H9 (cell line): ENCODE data around the gene INMT. TPM values are rescaled to one million over a fixed set of nuclear protein-coding genes. Genes with fewer than 3 reads are reported as not detected.

ENCODE experiments used
- DNase-seq: peaks from one replicate; pipeline ENCODE4 v3.0.0-alpha.2; 2017
- H2AFZ ChIP-seq: one replicate; pipeline ENCODE4 v1.6.1; 2013; ENCODE audit warnings: mild to moderate bottlenecking, low read length, control low read depth, moderate library complexity
- H2AK5ac ChIP-seq: 2 replicates; pipeline ENCODE4 v1.6.1; 2013; ENCODE audit warnings: low read length, control low read depth, mixed read lengths; ENCODE audit not compliant: insufficient read length
- H2BK120ac ChIP-seq: one replicate; pipeline ENCODE4 v1.6.1; 2013; ENCODE audit warnings: low read depth, mild to moderate bottlenecking, low read length, control low read depth, inconsistent platforms; ENCODE audit not compliant: poor library complexity, severe bottlenecking
- H2BK12ac ChIP-seq: 2 replicates; pipeline ENCODE4 v1.6.1; 2013; ENCODE audit warnings: low read length, control low read depth, mixed read lengths, low read depth; ENCODE audit not compliant: insufficient read length
- H2BK15ac ChIP-seq: 2 replicates; pipeline ENCODE4 v1.6.1; 2013; ENCODE audit warnings: low read depth, low read length, control low read depth
- H2BK20ac ChIP-seq: one replicate; pipeline ENCODE4 v1.6.1; 2013; ENCODE audit warnings: low read depth, mild to moderate bottlenecking, low read length, control low read depth, inconsistent platforms; ENCODE audit not compliant: poor library complexity, severe bottlenecking
- H2BK5ac ChIP-seq: 2 replicates; pipeline ENCODE4 v1.6.1; 2013; ENCODE audit warnings: low read length, control low read depth, mixed read lengths; ENCODE audit not compliant: insufficient read length
- H3K14ac ChIP-seq: 2 replicates; pipeline ENCODE4 v1.6.1; 2013; ENCODE audit warnings: low read length, control low read depth; ENCODE audit not compliant: insufficient read depth
- H3K18ac ChIP-seq: 2 replicates; pipeline ENCODE4 v1.6.1; 2013; ENCODE audit warnings: low read depth, mild to moderate bottlenecking, mixed read lengths, low read length, control low read depth; ENCODE audit not compliant: insufficient read length
- H3K23ac ChIP-seq: 2 replicates; pipeline ENCODE4 v1.6.1; 2013; ENCODE audit warnings: low read length, control low read depth, mixed read lengths, low read depth; ENCODE audit not compliant: insufficient read length
- H3K23me2 ChIP-seq: 2 replicates; pipeline ENCODE4 v1.6.1; 2013; ENCODE audit warnings: low read depth, mild to moderate bottlenecking, mixed read lengths, low read length, control low read depth; ENCODE audit not compliant: insufficient read length, poor library complexity, severe bottlenecking
- H3K27ac ChIP-seq: 2 replicates; pipeline ENCODE4 v1.5.1; 2013; ENCODE audit warnings: low read length, control low read depth, mixed read lengths, low read depth; ENCODE audit not compliant: insufficient read length
- H3K27me3 ChIP-seq: 2 replicates; pipeline ENCODE4 v1.6.1; 2013; ENCODE audit warnings: low read length, control low read depth, inconsistent platforms; ENCODE audit not compliant: insufficient read depth
- H3K4ac ChIP-seq: 2 replicates; pipeline ENCODE4 v1.6.1; 2013; ENCODE audit warnings: low read depth, mild to moderate bottlenecking, control low read depth, inconsistent platforms, low read length, moderate library complexity
- H3K4me1 ChIP-seq: 2 replicates; pipeline ENCODE4 v1.6.1; 2013; ENCODE audit warnings: low read length, control low read depth, inconsistent platforms; ENCODE audit not compliant: insufficient read depth
- H3K4me2 ChIP-seq: 2 replicates; pipeline ENCODE4 v1.6.1; 2013; ENCODE audit warnings: low read length, control low read depth, mixed read lengths; ENCODE audit not compliant: insufficient read length, insufficient read depth
- H3K56ac ChIP-seq: 2 replicates; pipeline ENCODE4 v1.6.1; 2013; ENCODE audit warnings: low read depth, mild to moderate bottlenecking, mixed read lengths, low read length, control low read depth; ENCODE audit not compliant: insufficient read length
- H3K79me1 ChIP-seq: 2 replicates; pipeline ENCODE4 v1.6.1; 2013; ENCODE audit warnings: low read depth, mild to moderate bottlenecking, moderate library complexity, low read length, control low read depth, inconsistent platforms; ENCODE audit not compliant: insufficient read depth, poor library complexity, severe bottlenecking
- H3K79me2 ChIP-seq: 2 replicates; pipeline ENCODE4 v1.6.1; 2013; ENCODE audit warnings: low read length, control low read depth, inconsistent platforms; ENCODE audit not compliant: insufficient read depth
- H3K9ac ChIP-seq: 2 replicates; pipeline ENCODE4 v1.6.1; 2013; ENCODE audit warnings: low read length, control low read depth, mixed read lengths; ENCODE audit not compliant: insufficient read length; ENCODE audit errors: extremely low read depth
- H3K9me3 ChIP-seq: one replicate; pipeline ENCODE4 v1.6.1; 2013; ENCODE audit warnings: low read depth, low read length, inconsistent platforms; ENCODE audit not compliant: control insufficient read depth
- H3T11ph ChIP-seq: one replicate; pipeline ENCODE4 v1.6.1; 2013; ENCODE audit warnings: mild to moderate bottlenecking, low read length, control low read depth, inconsistent platforms
- H4K20me1 ChIP-seq: one replicate; pipeline ENCODE4 v1.6.1; 2013; ENCODE audit not compliant: control insufficient read depth, insufficient read length, insufficient read depth
- H4K5ac ChIP-seq: 2 replicates; pipeline ENCODE4 v1.6.1; 2013; ENCODE audit warnings: low read depth, mild to moderate bottlenecking, mixed read lengths, low read length, control low read depth; ENCODE audit not compliant: insufficient read length
- H4K8ac ChIP-seq: replicated peaks from 2 replicates; pipeline ENCODE4 v1.6.1; 2013; ENCODE audit warnings: low read length, control low read depth, mixed read lengths, low read depth; ENCODE audit not compliant: insufficient read length
- H4K91ac ChIP-seq: 2 replicates; pipeline ENCODE4 v1.6.1; 2013; ENCODE audit warnings: low read depth, mild to moderate bottlenecking, moderate library complexity, mixed read lengths, low read length, control low read depth; ENCODE audit not compliant: insufficient read length
- H3K27ac Mint-ChIP-seq, 3 experiments: 2 replicates in 2 of 3; 3 replicates in 1 of 3; pipeline ENCODE4 v1.8.0; 2020 to 2021; ENCODE audit warnings: mixed read lengths in 3 of 3, mild to moderate bottlenecking in 1 of 3, moderate library complexity in 1 of 3
- H3K27me3 Mint-ChIP-seq: 2 replicates; pipeline ENCODE4 v1.8.0; 2021; ENCODE audit warnings: low read depth, mild to moderate bottlenecking, moderate library complexity, mixed read lengths
- H3K36me3 Mint-ChIP-seq, 3 experiments: 2 replicates in 2 of 3; 3 replicates in 1 of 3; pipeline ENCODE4 v1.8.0; 2020 to 2021; ENCODE audit warnings: low read depth in 3 of 3, mixed read lengths in 3 of 3; ENCODE audit not compliant: insufficient read depth in 1 of 3
- H3K4me1 Mint-ChIP-seq, 2 experiments: 2 replicates each; pipeline ENCODE4 v1.8.0; 2020; ENCODE audit warnings: mixed read lengths in 2 of 2
- H3K4me3 Mint-ChIP-seq, 2 experiments: 2 replicates in 1 of 2; 3 replicates in 1 of 2; pipeline ENCODE4 v1.8.0; 2020 to 2021; ENCODE audit warnings: mild to moderate bottlenecking in 2 of 2, mixed read lengths in 2 of 2, moderate library complexity in 1 of 2
- H3K9me3 Mint-ChIP-seq, 2 experiments: 2 replicates in 1 of 2; 3 replicates in 1 of 2; pipeline ENCODE4 v1.8.0; 2020; ENCODE audit warnings: mild to moderate bottlenecking in 2 of 2, mixed read lengths in 2 of 2, moderate library complexity in 1 of 2
- CTCF ChIP-seq: fragments of 200-600 bp; sonication (generic); conservative IDR thresholded peaks from 3 replicates; pipeline ENCODE4 v1.8.0; 2021; ENCODE audit warnings: antibody characterized with exemption, mild to moderate bottlenecking
- WGBS: extraction: QIAGEN DNeasy Blood & Tissue Kit; methylation state at CpG from one replicate; pipeline ENCODE4 v1.1.7; 2013; ENCODE audit warnings: missing lambda C conversion rate, low lambda C conversion rate, mixed read lengths; ENCODE audit not compliant: insufficient read length; ENCODE audit errors: extremely low coverage; 5-methylcytosine and 5-hydroxymethylcytosine counted together
- total RNA-seq: library from RNA; stranded (reverse); gene quantifications from 2 replicates; pipeline ENCODE4 v1.2.1, GENCODE V29; 2021

Gene INMT
- total RNA-seq, 1 experiment from 2014 or later, result 0.70 TPM

- Histone ChIP-seq H3K79me2 (no peaks in the 10 kb centered on the region), H3T11ph (no peak overlapping the region), H2AK5ac (no peak overlapping the region), H3K23ac (no peak overlapping the region), H4K8ac (no peak overlapping the region), H3K4me2 (no peak overlapping the region), H3K18ac (no peak overlapping the region), H4K20me1 (no peaks in the 10 kb centered on the region), H4K5ac (no peak overlapping the region), H3K4me1 (no peaks in the 10 kb centered on the region), H2BK5ac (no peak overlapping the region), H2BK20ac (no peak overlapping the region), H3K27ac (no peak overlapping the region), H3K56ac (no peak overlapping the region), H2AFZ (no peak overlapping the region), H3K9me3 (no peaks in the 10 kb centered on the region), H3K79me1 (no peaks in the 10 kb centered on the region), H2BK12ac (no peak overlapping the region), H3K14ac (no peak overlapping the region; the same call in 1 of the 2 replicates), H2BK120ac (no peak overlapping the region), H3K27me3 (no peaks in the 10 kb centered on the region), H3K4ac (no peak overlapping the region), H4K91ac (no peak overlapping the region), H2BK15ac (no peak overlapping the region), H3K9ac (no peak overlapping the region), H3K23me2 (no peaks in the 10 kb centered on the region)
- Mint-ChIP-seq H3K27me3 (no peaks in the 10 kb centered on the region), H3K4me1 (no peaks in the 10 kb centered on the region), H3K4me3 (no peak overlapping the region), H3K27ac (peak overlapping the region in 1 of 3 experiments; percentile 4; a peak in 1 of 7 replicates), H3K36me3 (peaks cover 3 to 17% (median 12%) of the 10 kb centered on the region in 3 experiments; a peak in 4 of 7 replicates), H3K9me3 (no peaks in the 10 kb centered on the region)
- TF ChIP-seq CTCF, result no peak
- no peak for DNase-seq
- no CpG with 5 or more reads among the region's 4 CpGs for WGBS
These were observed 29.0 kb downstream of the INMT start for GRCh38 chr7:30780941-30781340.
